ENCODE data around the gene COL6A1.

DNA sequence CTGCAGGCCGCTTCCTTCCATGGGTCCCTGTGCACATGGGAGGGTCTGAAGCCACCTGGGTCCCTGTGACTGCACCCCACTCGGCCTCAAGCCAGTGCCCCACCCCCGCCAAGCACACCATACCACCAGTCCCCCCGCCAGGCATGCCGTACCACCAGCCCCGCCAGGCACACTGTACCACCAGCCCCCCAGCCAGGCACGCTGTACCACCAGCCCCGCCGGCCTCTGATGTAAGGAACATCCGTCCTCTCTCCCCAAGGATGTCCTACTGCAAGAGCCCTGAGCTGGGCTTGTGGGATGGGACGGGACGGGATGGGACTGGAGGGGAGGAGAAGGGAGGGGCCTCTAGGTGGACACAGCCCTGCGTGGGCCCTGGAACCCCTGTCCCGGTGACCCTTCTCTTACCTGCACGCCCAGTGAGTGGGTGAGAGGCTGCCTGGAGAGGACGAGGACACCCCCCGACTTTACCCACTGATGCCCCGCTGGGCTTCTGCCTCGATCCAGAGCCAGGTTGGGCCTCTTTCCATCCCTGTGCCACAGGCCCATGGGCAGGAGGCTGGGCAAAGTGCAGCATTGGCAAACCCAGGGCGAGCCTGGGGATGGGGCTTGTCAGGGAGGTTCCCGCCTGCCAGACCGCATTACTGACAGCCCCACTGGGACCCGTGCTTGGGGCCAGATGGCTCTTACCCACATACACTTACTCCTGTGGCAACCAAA, 40.8 kb upstream of the COL6A1 start:
- TF ChIP-seq, protein P1, sequence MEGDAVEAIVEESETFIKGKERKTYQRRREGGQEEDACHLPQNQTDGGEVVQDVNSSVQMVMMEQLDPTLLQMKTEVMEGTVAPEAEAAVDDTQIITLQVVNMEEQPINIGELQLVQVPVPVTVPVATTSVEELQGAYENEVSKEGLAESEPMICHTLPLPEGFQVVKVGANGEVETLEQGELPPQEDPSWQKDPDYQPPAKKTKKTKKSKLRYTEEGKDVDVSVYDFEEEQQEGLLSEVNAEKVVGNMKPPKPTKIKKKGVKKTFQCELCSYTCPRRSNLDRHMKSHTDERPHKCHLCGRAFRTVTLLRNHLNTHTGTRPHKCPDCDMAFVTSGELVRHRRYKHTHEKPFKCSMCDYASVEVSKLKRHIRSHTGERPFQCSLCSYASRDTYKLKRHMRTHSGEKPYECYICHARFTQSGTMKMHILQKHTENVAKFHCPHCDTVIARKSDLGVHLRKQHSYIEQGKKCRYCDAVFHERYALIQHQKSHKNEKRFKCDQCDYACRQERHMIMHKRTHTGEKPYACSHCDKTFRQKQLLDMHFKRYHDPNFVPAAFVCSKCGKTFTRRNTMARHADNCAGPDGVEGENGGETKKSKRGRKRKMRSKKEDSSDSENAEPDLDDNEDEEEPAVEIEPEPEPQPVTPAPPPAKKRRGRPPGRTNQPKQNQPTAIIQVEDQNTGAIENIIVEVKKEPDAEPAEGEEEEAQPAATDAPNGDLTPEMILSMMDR (IDR thresholded peaks at IDR 0.05; ENCODE audit: low read depth, low read length): no peak
- no peak for TF ChIP-seq EZH2phosphoT487 (IDR thresholded peaks at IDR 0.05; ENCODE audit: low read depth)

Data from OCI-LY3 (cell line).